Measurements from ENCODE around the gene CORO7.

CORO7 gene

GRCh38 chr16:4386951-4387565, 29.3 kb downstream of the CORO7 start:
- H3K4me3 Mint-ChIP-seq, result no peak overlapping the region
- H3K27ac Mint-ChIP-seq, result peak overlapping the region; percentile 41
- ATAC-seq (ENCODE audit: low read depth), result no peak

DNA sequence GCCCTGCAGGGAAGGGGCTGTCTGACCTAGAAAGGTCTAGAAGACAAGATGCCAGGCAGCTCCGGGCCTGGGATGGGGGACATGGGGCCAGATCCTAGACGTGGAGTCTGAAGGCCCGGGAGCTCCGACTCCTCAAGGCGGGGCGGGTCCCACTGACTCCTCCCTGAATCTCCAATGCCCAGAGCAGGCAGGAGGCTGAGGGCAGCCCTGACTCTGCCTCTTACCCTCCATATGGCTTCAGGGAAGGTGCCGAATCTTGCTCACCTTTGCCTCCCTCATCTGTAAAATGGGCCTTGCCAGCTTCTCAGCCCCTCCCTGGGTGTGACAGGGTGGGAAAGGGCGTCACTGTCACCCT, 30.0 kb downstream of the CORO7 start:
- Mint-ChIP-seq H3K9me3 (no peaks in the 10 kb centered on the region), H3K36me3 (peaks cover 25% of the 10 kb centered on the region), H3K27ac (no peak overlapping the region), H3K4me3 (no peak overlapping the region), H3K4me1 (no peaks in the 10 kb centered on the region), H3K27me3 (no peaks in the 10 kb centered on the region)
- ATAC-seq (ENCODE audit: low read depth) (no peak), DNase-seq (ENCODE audit: low spot score in 2 of 2) (no peak)

More at GRCh38 chr16:4386951-4387565, 29.3 kb downstream of the CORO7 start:
- Mint-ChIP-seq H3K4me1 (no peaks in the 10 kb centered on the region), H3K36me3 (peaks cover 23% of the 10 kb centered on the region), H3K27me3 (no peaks in the 10 kb centered on the region), H3K9me3 (no peaks in the 10 kb centered on the region)
- DNase-seq (ENCODE audit: low spot score in 2 of 2), result no peak

- no peak overlapping the region for H3K4me3 Mint-ChIP-seq
- peaks cover 25% of the 10 kb centered on the region for H3K36me3 Mint-ChIP-seq
Observed at GRCh38 chr16:4385789-4386450, 30.5 kb downstream of the CORO7 start.

GRCh38 chr16:4385066-4385788, 31.2 kb downstream of the CORO7 start:
- Mint-ChIP-seq H3K36me3 (peaks cover 27% of the 10 kb centered on the region), H3K4me1 (no peaks in the 10 kb centered on the region), H3K27ac (no peak overlapping the region), H3K27me3 (no peaks in the 10 kb centered on the region), H3K9me3 (no peaks in the 10 kb centered on the region), H3K4me3 (no peak overlapping the region)
- DNase-seq (ENCODE audit: low spot score in 2 of 2) (no peak), ATAC-seq (ENCODE audit: low read depth) (no peak)

More at GRCh38 chr16:4385789-4386450, 30.5 kb downstream of the CORO7 start:
- ATAC-seq (ENCODE audit: low read depth) (no peak), DNase-seq (ENCODE audit: low spot score in 2 of 2) (no peak)
- Mint-ChIP-seq H3K27me3 (no peaks in the 10 kb centered on the region), H3K27ac (no peak overlapping the region), H3K4me1 (no peaks in the 10 kb centered on the region), H3K9me3 (no peaks in the 10 kb centered on the region)

GRCh38 chr16:4384509-4384942, 31.9 kb downstream of the CORO7 start:
- no peak for ATAC-seq (ENCODE audit: low read depth)
- no peaks in the 10 kb centered on the region for H3K27me3 Mint-ChIP-seq
- H3K27ac Mint-ChIP-seq, result no peak overlapping the region
- no peaks in the 10 kb centered on the region for H3K9me3 Mint-ChIP-seq
- no peak for DNase-seq (ENCODE audit: low spot score in 2 of 2)
- peaks cover 22% of the 10 kb centered on the region for H3K36me3 Mint-ChIP-seq
- H3K4me1 Mint-ChIP-seq, result no peaks in the 10 kb centered on the region
- no peak overlapping the region for H3K4me3 Mint-ChIP-seq

DNA sequence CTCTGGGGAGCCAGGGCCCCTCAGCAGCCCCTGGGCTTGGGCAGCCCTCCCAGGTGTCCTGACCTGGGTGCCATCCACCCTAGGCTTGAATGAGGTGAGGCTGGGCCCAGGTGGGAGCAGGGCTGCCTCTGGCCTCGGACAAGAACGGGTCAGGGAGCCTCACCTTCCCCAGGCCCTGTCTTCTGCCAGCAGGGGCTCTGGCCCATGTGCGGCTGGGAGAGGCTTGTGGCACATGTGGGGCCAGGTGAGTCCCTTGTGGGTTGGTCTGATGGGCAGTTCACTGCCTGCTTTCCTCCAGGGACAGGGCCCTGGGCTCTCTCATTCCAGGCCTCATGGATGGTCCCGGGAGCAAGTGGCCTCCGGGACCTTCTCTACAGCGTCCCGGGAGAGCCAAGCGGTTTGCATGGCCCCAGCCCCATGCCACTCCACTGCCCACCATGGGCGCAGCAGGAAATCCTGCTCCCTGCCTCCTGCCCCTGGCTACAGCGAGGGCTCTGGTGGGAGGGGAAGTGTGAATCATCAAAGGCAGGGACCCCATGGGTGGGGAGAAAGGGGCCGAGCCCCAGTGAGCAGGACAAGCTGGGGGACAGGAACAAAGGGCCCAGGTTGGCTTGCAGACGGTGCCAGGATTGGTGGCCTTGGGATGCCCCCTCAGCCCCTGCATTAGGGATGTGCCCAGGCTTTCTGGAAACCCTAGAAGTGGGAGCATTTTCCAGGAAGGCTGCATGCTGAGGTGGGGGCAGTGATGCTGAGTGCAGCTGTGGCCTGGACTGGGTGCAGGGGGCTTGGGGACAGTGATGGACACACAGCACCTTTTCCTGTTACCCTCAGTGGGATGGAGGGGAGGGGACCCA, 32.6 kb downstream of the CORO7 start:
- no peak for ATAC-seq (ENCODE audit: low read depth)
- no peaks in the 10 kb centered on the region for H3K27me3 Mint-ChIP-seq
- H3K4me3 Mint-ChIP-seq, result no peak overlapping the region
- H3K9me3 Mint-ChIP-seq, result no peaks in the 10 kb centered on the region
- no peak overlapping the region for H3K27ac Mint-ChIP-seq
- DNase-seq (ENCODE audit: low spot score in 2 of 2), result no peak
- H3K36me3 Mint-ChIP-seq, result peaks cover 20% of the 10 kb centered on the region
- no peaks in the 10 kb centered on the region for H3K4me1 Mint-ChIP-seq

DNA sequence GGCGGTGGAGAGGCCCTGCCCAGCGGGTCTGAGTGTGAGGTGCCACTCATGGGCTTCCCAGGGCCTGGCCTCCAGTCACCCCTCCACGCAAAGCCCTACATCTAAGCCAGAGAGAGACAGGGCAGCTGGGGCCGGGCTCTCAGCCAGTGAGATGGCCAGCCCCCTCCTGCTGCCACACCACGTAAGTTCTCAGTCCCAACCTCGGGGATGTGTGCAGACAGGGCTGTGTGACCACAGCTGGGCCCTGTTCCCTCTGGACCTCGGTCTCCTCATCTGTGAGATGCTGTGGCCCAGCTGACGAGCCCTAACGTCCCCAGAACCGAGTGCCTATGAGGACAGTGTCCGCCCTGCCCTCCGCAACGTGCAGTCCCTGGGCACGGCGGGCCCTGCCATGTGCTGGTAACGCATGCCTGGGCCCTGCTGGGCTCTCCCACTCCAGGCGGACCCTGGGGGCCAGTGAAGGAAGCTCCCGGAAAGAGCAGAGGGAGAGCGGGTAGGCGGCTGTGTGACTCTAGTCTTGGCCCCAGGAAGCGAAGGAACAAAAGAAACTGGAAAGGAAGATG, 33.5 kb downstream of the CORO7 start:
- H3K4me1 Mint-ChIP-seq, result no peaks in the 10 kb centered on the region
- ATAC-seq (ENCODE audit: low read depth) (no peak), DNase-seq (ENCODE audit: low spot score in 2 of 2) (no peak)
- peaks cover 20% of the 10 kb centered on the region for H3K36me3 Mint-ChIP-seq
- no peak overlapping the region for H3K27ac Mint-ChIP-seq
- H3K4me3 Mint-ChIP-seq, result no peak overlapping the region
- no peaks in the 10 kb centered on the region for H3K27me3 Mint-ChIP-seq
- H3K9me3 Mint-ChIP-seq, result no peaks in the 10 kb centered on the region

GRCh38 chr16:4381935-4382794, 34.2 kb downstream of the CORO7 start:
- no peak overlapping the region for H3K4me3 Mint-ChIP-seq
- H3K36me3 Mint-ChIP-seq, result peaks cover 20% of the 10 kb centered on the region
- no peaks in the 10 kb centered on the region for H3K4me1 Mint-ChIP-seq
- DNase-seq (ENCODE audit: low spot score in 2 of 2), result no peak
- no peaks in the 10 kb centered on the region for H3K9me3 Mint-ChIP-seq
- ATAC-seq (ENCODE audit: low read depth), result no peak
- no peak overlapping the region for H3K27ac Mint-ChIP-seq
- no peaks in the 10 kb centered on the region for H3K27me3 Mint-ChIP-seq

GRCh38 chr16:4381072-4381934, 35.1 kb downstream of the CORO7 start:
- Mint-ChIP-seq H3K27ac (no peak overlapping the region), H3K27me3 (no peaks in the 10 kb centered on the region), H3K9me3 (no peaks in the 10 kb centered on the region), H3K4me3 (no peak overlapping the region), H3K4me1 (no peaks in the 10 kb centered on the region), H3K36me3 (peaks cover 19% of the 10 kb centered on the region)
- ATAC-seq (ENCODE audit: low read depth) (no peak), DNase-seq (ENCODE audit: low spot score in 2 of 2) (no peak)

DNA sequence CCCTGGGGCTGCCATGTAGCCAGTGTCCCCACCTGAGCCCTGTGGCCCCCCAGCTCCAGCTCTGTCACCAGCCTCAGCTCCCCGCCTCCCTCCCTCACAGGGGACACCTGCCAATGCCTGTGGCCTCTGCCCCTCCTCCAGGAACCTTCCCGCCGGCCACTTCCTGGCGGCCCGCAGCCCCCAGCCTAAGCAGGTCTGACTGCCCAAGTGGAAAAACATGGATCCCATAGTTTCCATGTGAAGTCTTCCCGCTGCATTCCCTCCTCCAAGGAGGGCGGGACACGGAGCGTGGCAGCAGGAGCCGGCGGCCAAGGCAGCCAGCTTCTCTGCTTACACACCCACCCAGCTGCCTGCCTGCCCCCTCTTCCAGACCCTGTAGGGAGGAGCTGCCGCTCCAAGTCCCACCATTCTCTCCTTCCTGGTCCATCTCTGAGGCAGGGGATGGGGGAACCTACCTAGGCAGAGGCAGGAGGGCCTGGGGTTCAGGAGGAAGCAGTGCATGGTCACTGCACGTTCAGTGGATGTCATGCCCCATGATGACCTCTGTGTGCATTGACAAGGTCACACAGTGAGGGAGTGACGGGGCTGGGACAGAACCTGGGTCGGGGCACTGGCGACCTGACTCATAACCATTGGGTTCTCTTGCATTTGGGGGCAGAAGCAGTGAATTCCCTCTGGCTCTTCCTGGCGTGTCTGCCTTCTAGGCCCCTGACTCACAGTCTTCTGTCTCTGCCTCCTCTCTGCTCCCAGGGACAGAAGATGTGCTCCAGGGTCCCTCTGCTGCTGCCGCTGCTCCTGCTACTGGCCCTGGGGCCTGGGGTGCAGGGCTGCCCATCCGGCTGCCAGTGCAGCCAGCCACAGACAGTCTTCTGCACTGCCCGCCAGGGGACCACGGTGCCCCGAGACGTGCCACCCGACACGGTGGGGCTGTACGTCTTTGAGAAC, 36.0 kb downstream of the CORO7 start:
- ATAC-seq (ENCODE audit: low read depth) (no peak), DNase-seq (ENCODE audit: low spot score in 2 of 2) (no peak)
- Mint-ChIP-seq H3K4me1 (peaks cover 2% of the 10 kb centered on the region), H3K27me3 (no peaks in the 10 kb centered on the region), H3K36me3 (peaks cover 18% of the 10 kb centered on the region), H3K27ac (peak overlapping the region; percentile 38), H3K4me3 (no peak overlapping the region), H3K9me3 (no peaks in the 10 kb centered on the region)

DNA sequence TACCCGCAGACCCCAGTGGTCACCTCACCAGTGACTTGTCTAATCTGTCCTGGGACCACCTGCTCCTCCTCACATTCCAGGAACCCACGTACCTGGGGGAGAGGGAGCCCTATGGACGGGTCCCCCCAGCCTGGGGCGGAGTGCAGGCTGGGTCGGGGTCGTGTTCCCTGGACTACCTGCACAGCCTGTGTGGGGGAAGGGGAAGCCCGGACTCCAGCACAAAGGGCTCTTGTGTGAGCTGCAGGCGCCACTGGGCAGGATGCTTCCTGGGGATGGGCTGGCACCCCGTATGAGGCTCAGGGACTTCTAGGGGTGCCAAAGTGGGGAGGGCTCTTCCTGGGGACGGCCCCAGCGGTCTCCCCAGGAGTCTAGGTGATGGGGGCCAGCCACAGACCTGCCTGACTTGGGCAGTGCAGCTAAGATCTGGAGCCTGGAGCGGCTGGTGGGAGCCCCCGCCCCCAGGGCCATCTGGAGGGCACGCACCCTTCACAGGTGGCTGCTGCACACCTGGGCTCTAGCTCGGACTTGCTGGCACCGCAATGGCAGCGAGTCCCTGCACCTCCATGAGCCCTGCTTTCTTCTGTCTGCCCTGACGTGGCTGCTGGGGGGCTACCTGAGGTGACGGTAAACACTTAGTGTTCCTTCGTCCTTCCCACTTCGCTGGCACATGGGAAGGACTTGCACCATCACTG, 37.3 kb downstream of the CORO7 start:
- no peaks in the 10 kb centered on the region for H3K27me3 Mint-ChIP-seq
- H3K4me3 Mint-ChIP-seq, result no peak overlapping the region
- ATAC-seq (ENCODE audit: low read depth) (no peak), DNase-seq (ENCODE audit: low spot score in 2 of 2) (no peak)
- H3K4me1 Mint-ChIP-seq, result peaks cover 2% of the 10 kb centered on the region
- H3K9me3 Mint-ChIP-seq, result no peaks in the 10 kb centered on the region
- H3K27ac Mint-ChIP-seq, result no peak overlapping the region
- H3K36me3 Mint-ChIP-seq, result peaks cover 17% of the 10 kb centered on the region

All from memory B cell (primary cell).